HG03103 (cell line): Measurements from ENCODE around the gene KIAA1549.

Source experiments
- ATAC-seq: cut with Tn5 transposase; IDR thresholded peaks from one replicate; pipeline ENCODE4 v1.9.1; 2021; ENCODE audit warnings: low read depth; ENCODE audit not compliant: unreplicated experiment

KIAA1549 gene

GRCh38 chr7:138864667-138865066, 116.5 kb downstream of the KIAA1549 start:
- no peak for ATAC-seq

GRCh38 chr7:138863931-138864330, 117.3 kb downstream of the KIAA1549 start:
- ATAC-seq: no peak

DNA sequence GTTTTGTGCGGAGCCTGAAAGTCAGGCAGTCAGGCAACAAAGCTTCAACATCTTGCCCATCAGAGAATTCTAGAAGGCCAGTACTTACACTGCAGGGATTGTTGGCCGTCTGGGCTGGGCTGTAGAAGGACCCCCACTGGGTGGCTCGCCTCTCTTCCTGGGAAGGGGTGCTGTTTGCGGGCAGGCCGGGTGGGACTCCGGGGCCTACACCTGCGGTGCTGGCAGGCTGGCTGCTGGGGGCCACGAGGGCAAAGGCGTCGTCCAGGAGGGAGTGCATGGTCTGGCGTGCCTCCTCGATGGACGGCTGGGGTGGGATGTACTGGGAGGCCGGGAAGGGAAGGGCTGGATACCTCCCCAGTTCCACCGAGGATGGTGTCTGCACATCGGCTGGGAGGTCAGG, 120.1 kb downstream of the KIAA1549 start:
- ATAC-seq: no peak

GRCh38 chr7:138857728-138858127, 123.5 kb downstream of the KIAA1549 start:
- ATAC-seq: no peak

DNA sequence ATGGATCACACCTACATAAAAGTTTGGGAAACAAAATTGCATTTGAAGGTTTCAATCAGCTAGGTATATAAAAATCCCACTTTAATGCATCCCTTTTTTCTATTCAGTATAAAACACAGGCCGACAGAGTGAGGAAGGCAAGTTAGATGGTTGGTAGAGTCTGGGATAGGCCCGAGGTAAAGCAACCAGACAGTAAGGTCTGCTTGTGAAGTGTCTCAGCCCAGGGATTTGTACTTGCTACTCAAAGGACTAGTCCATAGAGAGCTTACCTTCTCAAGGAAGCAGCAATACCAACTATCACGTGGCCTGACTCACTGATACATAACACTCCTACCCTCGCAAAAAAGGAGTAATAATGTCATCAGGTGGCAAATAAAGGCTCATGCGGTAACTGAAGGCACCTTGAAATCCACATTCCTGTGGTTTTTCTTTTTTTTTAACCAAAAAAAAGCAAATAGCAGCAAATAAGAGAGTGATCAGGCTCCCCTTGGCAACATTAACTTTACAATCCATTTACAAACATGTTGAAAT, 127.0 kb downstream of the KIAA1549 start:
- no peak for ATAC-seq

- no peak for ATAC-seq
Observed at GRCh38 chr7:138853448-138853847, 127.7 kb downstream of the KIAA1549 start.

GRCh38 chr7:138852469-138852868, 128.7 kb downstream of the KIAA1549 start:
- no peak for ATAC-seq

- ATAC-seq: no peak
Observed at GRCh38 chr7:138849701-138850100, 131.5 kb downstream of the KIAA1549 start.

- no peak for ATAC-seq
Observed at GRCh38 chr7:138848056-138848980, 132.9 kb downstream of the KIAA1549 start.

GRCh38 chr7:138845711-138846110, 135.5 kb downstream of the KIAA1549 start:
- ATAC-seq: no peak

DNA sequence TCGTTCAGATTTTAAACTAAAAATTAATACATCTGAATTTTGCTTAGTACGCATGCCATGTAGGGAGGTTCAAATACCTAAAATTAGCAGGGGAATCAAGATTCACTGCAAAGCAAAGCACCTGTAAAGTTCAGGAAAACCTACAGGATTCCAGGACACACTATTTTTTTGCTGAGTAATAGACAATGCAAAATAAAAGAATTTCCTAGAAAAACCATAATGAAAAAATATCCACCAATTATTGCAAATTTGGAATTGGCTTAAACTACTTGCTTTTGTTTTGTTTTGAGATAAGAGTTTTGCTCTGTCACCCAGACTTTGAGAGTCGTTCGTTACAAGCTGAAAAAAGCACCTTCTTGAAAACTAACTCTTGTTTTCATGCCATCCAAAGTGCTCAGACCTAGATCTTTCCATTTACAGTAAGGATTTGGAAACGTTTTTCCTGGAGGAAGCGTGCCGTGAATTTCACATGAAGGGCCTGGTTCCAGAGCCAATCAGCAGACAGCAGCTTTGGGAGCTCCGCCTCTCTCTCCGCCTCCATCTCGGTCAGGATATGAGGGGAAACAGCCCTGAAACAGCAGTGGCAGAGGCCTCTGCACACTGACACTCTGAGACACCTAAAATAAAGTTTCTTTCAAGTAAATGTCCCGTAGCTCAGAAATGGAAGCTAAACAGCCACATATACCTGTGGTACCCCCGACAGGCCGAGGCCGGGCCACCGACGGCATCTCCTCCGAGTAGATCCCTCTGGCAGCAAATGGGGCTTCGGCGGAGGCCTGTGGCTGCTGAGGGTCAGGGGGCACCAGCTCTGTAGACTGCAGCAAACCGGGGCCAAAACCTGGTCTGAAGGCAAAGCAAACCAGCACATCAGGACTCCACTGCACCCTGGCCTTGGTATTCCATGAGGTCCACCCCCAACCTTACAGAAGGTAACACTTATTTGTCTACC, 137.3 kb downstream of the KIAA1549 start:
- ATAC-seq: no peak

DNA sequence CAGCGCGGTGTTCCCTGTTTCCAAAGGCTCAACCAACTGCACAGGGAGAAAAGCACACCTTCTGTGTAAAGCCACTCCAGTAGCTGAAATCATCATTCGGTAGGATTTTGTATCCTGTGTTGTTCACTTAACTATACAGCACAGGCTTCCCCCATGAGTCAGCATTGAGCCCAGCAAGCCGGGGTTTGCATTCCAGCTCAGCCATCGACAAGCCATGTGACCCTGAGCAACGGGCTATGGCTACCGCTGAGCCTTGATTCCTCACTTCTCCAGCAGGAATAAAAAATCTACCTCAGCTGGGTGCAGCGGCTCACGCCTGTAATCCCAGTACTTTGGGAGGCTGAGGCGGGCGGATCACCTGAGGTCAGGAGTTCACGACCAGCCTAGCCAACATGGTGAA, 139.1 kb downstream of the KIAA1549 start:
- no peak for ATAC-seq

GRCh38 chr7:138838166-138838565, 143.0 kb downstream of the KIAA1549 start:
- no peak for ATAC-seq

- no peak for ATAC-seq
Observed at GRCh38 chr7:138837627-138838026, 143.6 kb downstream of the KIAA1549 start.

- ATAC-seq: no peak
Observed at GRCh38 chr7:138835087-138835486, 146.1 kb downstream of the KIAA1549 start.

DNA sequence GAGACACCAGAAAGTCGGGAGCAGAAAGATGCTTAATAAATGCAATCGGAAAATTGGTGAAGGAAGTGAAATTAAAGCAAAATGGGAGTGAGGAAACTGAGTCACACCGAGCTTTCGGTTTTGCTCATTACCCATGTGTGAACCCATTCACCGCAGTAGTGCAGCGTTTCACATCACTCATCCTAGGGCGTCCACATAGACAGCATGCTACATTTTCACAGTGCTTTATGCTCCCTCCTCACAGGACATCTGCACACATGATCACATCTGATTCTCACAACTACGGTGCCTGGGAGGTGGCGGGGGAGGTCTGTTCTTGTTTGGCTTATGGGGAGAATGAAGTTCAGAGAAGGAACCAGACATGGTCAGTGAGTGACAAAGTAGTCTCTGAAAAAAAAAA, 146.6 kb downstream of the KIAA1549 start:
- ATAC-seq: no peak

GRCh38 chr7:138833596-138833995, 147.6 kb downstream of the KIAA1549 start:
- no peak for ATAC-seq

DNA sequence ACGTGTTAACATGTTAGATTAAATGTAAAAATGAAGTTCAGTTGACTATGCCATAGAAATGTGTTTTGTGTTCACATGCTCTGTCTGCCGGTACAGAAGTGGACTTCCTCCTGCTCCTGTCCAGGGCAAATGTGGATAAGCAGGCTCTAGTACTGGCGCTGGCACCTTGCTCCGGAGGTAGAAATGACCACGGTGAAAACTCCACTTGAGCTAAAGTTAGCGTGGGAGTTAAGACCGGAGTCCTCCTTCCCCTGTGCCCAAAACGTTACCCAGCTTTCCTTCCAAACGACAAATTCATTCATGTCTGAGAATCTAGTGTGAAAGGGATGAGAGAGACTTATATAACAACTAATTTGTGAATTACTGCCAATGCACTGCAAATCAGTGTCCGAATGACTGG, 148.2 kb downstream of the KIAA1549 start:
- ATAC-seq: no peak

DNA sequence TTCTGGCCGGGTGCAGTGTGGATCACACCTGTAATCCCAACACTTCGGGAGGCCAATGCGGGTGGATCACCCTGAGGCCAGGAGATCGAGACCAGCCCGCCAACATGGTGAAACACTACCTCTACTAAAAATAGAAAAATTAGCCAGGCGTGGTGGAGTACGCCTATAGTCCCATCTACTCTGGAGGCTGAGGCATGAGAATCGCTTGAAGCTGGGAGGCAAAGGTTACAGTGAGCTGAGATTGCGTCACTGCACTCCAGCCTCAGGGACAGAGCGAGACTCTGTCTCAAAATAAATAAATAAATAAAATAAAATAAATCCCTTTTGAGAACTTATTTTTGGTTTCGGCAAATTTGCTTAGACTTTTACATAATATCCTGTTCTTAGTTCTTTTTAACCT, 151.9 kb downstream of the KIAA1549 start:
- ATAC-seq: no peak

DNA sequence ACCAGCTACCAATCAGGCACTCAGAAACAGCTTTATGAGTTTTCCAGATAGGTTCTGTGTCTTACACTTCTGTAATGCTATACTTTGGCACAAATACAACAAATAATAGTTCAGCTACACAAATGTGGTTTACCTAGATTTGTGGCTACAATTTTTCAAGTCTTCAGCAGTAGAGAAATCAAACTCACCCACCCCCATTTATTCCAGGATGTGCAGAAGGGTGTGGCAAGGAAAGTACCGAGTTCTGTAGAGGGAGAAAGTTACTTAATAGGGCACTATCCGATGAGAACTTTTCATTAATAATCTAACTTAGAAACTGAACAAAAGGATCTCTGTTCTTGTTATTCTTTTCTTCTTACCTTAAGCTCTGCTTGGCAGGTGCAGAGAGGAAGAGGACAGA, 152.9 kb downstream of the KIAA1549 start:
- no peak for ATAC-seq
